Measurements from ENCODE around the gene MXD4.

GRCh38 chr4:2275546-2276251 lies 13.8 kb upstream of the MXD4 start:
- no peak for TF ChIP-seq POLR2A (IDR thresholded peaks at IDR 0.05; ENCODE audit: insufficient read depth in 1 of 2, low read depth in 2 of 2, low read length in 2 of 2)
- TF ChIP-seq REST (IDR thresholded peaks at IDR 0.05; ENCODE audit: borderline replicate concordance in 1 of 2, low read depth in 1 of 2, low read length in 2 of 2): no peak

Data from HepG2 (cell line).